SU-DHL-6 (cell line): ENCODE measurements around the gene ELOF1.

Experiments used
- EZH2phosphoT487 ChIP-seq: fragments of 200-600 bp; sonication (generic), shearing (Covaris generic); conservative IDR thresholded peaks from 2 replicates; pipeline ENCODE4 v1.6.1; 2018; ENCODE audit warnings: mild to moderate bottlenecking, antibody characterized with exemption, low read length, moderate library complexity, mixed read lengths
- TF ChIP-seq, protein P1 (sequence below): fragments of 200-600 bp; sonication (generic); IDR thresholded peaks from one replicate; pipeline ENCODE4 v1.5.1; 2017; ENCODE audit warnings: antibody characterized with exemption, mild to moderate bottlenecking, low read length, moderate library complexity; ENCODE audit not compliant: insufficient read depth, poor library complexity, severe bottlenecking

DNA sequence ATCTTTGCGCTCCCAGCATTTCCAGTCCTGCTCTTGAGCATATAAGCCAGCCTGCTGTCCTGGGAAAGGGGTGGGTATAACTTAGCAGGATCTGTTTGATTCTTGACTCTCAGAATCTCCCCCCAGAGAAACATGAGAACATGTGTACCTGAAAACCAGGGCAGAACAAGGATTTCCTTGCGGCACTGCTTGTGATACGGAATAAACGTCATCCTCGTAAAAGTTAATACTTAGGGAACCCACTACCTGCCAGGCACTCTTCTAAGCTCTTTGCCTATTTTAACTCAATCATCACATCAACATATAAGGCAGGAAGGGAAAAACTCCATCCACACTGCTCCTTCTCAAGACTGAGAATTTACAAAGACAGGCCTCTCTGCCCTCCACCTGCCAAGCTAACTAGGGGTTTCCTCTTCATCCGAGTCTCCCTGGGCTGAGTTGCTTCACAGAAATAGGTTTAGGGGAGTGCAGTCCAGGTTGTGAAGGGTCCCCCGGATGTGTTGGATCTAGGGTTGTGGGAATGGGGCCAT, 54.5 kb downstream of the ELOF1 start:
- TF ChIP-seq, protein P1, sequence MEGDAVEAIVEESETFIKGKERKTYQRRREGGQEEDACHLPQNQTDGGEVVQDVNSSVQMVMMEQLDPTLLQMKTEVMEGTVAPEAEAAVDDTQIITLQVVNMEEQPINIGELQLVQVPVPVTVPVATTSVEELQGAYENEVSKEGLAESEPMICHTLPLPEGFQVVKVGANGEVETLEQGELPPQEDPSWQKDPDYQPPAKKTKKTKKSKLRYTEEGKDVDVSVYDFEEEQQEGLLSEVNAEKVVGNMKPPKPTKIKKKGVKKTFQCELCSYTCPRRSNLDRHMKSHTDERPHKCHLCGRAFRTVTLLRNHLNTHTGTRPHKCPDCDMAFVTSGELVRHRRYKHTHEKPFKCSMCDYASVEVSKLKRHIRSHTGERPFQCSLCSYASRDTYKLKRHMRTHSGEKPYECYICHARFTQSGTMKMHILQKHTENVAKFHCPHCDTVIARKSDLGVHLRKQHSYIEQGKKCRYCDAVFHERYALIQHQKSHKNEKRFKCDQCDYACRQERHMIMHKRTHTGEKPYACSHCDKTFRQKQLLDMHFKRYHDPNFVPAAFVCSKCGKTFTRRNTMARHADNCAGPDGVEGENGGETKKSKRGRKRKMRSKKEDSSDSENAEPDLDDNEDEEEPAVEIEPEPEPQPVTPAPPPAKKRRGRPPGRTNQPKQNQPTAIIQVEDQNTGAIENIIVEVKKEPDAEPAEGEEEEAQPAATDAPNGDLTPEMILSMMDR = no peak
- TF ChIP-seq EZH2phosphoT487 = no peak
